Epidermal melanocyte (primary cell): ENCODE data around the gene ZNF74.
"Not testable (repeated sequence)": the region's sequence is repeated elsewhere in the genome, so short reads cannot be mapped to it uniquely, and the experiment has no call there.

Experiments used
- DNase-seq: peaks from one replicate; pipeline ENCODE4 v3.0.0; 2011; ENCODE audit warnings: low spot score; ENCODE audit not compliant: insufficient read length

The ZNF74 gene

DNA sequence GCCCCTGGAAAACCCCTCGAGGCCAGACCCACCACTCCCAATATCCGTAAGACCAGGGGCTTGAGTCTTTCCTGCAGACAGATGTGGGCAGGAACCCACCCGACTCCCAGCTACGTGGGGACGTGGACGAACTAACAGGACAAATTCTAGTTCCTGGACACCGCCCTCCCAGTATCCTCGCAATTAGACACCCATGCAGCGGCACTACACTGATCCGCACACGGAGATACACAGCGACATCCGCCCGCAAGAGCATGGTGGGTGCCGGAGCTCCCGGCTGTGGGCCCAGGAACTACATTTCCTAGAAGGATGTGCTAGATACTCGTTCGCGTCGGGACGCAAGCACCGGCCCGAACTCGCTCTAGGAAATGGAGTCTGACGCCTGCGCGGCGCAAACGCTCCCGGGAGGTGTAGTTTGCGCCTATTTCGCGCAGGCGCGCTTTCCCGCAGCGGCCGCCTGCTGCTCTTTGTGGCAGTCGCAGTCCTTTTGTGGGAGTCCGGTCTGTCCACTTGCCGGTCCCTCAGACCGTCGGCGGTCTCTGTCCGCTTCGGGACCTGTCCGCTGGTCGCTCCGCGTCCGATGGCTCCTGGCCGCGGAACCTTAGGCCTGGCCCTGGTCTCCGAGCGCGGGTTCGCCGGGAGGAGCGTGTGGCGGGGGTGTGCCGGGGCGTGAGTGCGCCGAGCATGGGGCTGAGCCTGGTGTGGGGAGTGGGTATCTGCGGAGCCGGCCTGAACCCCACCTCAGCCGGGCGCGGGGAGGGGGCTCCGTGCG, at the start of gene ZNF74:
Gene ZNF74 (plus strand): TSS at position 447 of the 772 bp plus-strand sequence. CDS start 478 bp downstream, outside the sequence.
- DNase-seq = peak; percentile 76

DNA sequence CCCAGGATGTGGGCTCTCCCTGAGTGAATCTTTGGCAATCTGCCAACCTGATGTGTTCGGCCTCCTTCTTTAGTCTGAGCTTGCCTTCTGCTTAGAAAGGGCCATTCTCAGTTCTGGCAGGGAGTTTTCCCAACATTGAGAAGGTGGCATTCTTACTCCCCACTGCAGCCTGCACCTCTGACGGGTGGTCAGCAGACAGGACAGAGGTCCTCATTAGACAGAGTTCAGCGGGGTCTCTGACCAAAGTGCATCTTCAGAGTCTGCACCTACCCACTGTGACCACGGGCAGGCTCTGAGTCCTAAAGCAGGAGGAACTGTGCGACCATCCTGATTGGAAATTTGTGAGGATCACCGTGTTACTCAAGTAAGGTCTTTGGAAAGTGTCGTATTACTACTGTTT, 47.4 kb upstream of the ZNF74 start:
- not testable (repeated sequence) for DNase-seq

DNA sequence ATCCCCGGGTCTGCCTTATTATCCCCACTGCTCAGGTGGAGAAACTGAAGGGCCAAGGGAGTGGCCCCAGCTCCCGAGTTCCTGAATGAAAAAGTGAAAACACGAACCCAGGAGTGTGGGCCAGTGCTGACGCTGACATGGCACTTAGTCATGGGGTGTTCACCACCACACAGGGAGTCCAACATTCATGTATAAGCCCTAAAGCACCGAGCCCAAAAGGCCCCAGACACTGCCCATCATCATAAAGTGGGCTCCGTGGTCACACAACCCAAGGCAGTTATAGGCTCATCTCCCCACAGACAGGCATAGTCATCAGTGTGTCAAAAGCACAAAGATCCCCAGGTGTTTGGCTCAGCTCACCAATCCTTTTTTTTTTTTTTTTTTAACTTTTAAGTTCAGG, 41.4 kb upstream of the ZNF74 start:
- not testable (repeated sequence) for DNase-seq

DNA sequence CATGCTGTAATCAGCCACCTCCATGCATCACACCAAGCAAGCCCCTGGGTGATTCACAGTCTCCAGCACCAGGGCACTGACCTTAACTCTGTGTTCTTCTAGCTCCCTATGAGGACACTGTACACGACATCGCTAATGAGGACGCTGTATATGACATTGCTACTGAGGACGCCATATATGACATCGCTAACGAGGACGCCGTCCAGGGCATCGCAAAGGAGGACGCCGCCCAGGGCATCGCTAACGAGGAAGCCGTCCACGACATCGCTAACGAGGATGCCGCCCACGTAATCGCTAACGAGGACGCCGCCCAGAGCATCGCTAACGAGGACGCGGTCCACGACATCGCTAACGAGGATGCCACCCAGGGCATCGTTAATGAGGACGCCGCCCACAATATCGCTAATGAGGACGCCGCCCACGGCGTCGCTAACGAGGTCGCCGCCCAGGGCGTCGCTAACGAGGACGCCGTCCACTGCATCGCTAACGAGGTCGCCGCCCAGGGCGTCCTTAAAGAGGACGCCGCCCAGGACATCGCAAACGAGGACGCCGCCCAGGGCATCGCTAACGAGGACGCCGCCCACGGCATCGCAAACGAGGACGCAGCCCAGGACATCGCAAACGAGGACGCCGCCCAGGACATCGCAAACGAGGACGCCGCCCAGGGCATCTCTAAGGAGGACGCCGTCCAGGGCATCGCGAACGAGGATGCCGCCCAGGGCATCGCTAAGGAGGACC, 39.5 kb upstream of the ZNF74 start:
- no peak for DNase-seq

DNA sequence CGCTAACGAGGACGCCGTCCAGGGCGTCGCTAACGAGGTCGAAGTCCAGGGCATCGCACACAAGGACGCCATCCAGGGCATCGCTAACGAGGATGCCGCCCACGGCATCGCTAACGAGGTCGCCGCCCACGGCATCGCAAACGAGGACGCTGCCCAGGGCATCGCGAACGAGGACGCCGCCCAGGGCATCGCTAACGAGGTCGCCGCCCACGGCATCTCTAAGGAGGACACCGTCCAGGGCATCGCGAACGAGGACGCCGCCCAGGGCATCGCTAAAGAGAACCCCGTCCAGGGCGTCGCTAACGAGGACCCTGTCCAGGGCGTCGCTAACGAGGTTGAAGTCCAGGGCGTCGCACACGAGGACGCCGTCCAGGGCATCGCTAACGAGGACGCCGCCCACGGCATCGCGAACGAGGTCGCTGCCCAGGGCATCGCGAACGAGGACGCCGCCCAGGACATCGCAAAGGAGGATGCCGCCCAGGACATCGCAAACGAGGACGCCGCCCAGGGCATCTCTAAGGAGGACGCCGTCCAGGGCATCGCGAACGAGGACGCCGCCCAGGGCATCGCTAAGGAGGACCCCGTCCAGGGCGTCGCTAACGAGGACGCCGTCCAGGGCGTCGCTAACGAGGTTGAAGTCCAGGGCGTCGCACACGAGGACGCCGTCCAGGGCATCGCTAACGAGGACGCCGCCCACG, 37.9 kb upstream of the ZNF74 start:
- not testable (repeated sequence) for DNase-seq

DNA sequence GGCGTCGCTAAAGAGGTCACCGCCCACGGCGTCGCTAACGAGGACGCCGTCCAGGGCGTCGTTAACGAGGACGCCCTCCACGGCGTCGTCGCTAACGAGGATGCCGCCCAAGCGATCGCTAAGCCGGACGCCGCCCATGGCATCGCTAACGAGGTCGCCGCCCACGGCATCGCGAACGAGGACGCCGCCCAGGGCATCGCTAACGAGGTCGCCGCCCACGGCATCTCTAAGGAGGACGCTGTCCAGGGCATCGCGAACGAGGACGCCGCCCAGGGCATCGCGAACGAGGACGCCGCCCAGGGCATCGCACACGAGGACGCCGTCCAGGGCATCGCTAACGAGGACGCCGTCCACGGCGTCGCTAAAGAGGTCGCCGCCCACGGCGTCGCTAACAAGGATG, 37.0 kb upstream of the ZNF74 start:
- DNase-seq = not testable (repeated sequence)

GRCh38 chr22:20357967-20358366, 36.0 kb upstream of the ZNF74 start:
- DNase-seq = not testable (repeated sequence)

- not testable (repeated sequence) for DNase-seq
Measured at GRCh38 chr22:20358503-20359239, 35.3 kb upstream of the ZNF74 start.

DNA sequence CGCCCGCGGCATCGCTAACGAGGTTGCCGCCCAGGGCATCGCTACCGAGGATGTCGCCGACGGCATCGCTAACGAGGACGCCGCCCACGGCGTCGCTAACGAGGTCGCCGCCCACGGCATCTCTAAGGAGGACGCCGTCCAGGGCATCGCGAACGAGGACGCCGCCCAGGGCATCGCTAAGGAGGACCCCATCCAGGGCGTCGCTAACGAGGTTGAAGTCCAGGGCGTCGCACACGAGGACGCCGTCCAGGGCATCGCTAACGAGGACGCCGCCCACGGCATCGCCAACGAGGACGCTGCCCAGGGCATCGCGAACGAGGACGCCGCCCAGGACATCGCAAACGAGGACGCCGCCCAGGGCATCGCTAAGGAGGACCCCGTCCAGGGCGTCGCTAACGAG, 33.7 kb upstream of the ZNF74 start:
- not testable (repeated sequence) for DNase-seq

GRCh38 chr22:20360866-20361751, 32.8 kb upstream of the ZNF74 start:
- DNase-seq = not testable (repeated sequence)

- not testable (repeated sequence) for DNase-seq
Measured at GRCh38 chr22:20361752-20362229, 32.2 kb upstream of the ZNF74 start.

DNA sequence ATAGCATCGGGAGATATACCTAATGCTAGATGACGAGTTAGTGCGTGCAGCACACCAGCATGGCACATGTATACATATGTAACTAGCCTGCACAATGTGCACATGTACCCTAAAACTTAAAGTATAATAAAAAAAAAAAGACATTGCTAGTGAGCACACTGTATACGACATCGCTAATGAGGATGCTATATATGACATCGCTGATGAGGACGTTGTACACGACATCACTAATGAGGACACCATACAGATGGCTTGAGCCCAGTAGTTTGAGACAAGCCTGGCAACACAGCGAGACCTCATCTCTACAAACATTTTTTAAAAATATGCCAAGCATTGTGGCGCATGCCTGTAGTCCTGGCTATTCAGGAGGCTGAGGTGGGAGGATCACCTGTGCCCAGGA, 31.5 kb upstream of the ZNF74 start:
- not testable (repeated sequence) for DNase-seq

DNA sequence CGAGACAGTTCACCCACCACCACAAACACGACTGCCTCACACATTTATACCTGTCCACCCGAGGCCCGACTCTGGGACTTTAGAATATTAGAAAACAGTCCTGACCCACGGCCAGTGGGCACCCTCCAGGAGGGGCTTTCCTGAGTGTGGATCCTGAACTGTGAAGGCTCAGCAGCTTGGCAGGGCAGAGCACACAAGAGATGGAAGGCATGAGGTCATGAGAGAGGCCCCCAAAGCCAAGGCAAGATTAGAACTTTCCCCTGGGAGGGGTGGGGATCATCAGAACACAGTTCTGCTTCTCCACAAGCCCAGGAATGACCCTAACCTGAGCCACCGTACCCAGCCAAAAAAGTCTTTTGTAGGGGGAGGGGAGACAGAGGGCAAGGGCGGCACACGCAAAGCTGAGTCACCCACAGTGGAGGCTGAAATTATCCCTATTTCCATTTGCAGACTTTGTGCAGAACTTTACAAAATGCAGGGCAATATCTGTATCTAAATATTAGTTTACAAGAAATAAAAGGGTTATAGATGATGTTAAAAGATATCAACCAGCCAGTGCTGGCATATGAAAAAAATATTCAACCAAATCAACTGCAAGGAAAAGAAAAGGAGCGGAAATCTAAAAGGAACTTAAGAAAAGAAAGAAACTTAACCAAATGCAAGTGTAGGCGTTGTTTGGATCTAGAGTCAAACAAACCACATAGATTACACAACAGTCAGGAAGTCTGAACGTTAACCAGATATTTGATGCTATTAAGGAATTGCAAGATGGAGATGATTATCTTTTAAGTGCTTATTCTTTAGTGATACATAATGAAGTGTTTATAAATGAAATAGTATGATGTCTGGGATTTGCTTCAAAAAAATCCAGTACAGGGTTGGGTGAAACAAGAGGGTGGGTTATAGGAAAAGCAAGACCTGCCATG, 29.4 kb upstream of the ZNF74 start:
- not testable (repeated sequence) for DNase-seq

- not testable (repeated sequence) for DNase-seq
Measured at GRCh38 chr22:20366841-20367240, 27.1 kb upstream of the ZNF74 start.

- DNase-seq = not testable (repeated sequence)
Measured at GRCh38 chr22:20368875-20369274, 25.1 kb upstream of the ZNF74 start.

DNA sequence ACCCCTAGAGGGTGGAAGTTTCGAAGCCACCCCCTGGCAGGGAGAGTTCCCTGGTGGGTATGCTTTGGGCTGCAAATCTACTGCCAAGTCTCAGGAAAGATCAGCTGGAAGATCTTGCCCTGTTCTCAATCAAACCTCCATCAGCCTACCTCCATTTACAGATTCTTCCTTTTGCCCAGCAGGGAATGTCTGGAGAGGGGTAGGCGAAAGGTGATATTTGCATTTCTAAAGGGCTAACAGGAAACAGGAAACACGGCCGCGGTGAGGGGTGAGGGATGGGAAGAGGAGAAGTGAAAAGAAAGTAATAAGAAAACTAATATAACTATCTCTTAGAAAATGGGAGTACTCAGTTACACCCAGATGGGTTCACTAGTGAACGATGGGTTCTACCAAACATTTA, 22.3 kb upstream of the ZNF74 start:
- not testable (repeated sequence) for DNase-seq

DNA sequence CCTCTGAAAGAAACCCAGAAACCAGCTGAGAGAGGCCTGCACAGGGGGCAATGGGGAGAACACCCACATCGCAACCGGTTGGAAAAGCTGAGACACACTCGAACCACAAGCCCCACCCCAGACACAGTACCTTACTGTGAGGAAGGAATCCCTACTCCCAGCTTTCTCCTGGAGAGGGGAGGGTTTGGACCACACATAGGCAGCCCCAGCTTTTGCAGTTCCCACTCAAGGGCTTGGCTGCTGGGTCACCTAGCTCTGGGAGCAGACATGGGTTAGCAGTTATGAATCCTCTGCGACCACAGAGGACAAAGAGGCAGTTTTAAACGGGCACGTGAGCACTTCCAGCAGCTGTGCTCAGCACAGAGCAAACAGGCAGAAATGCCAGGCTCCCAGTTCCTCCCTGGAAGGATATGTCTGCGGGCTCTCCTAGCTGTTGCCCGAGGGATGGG, 21.5 kb upstream of the ZNF74 start:
- DNase-seq = not testable (repeated sequence)

- DNase-seq = not testable (repeated sequence)
Measured at GRCh38 chr22:20373195-20373706, 20.7 kb upstream of the ZNF74 start.

- not testable (repeated sequence) for DNase-seq
Measured at GRCh38 chr22:20374130-20374529, 19.8 kb upstream of the ZNF74 start.
